ENCODE results near the gene CCNYL1. TPM values are rescaled to one million over a fixed set of nuclear protein-coding genes. Genes with fewer than 3 reads are reported as not detected.

Gene CCNYL1
- total RNA-seq, 4 donors from 2014 or later, result 30.0 to 99.5 (median 31.7) TPM

DNA sequence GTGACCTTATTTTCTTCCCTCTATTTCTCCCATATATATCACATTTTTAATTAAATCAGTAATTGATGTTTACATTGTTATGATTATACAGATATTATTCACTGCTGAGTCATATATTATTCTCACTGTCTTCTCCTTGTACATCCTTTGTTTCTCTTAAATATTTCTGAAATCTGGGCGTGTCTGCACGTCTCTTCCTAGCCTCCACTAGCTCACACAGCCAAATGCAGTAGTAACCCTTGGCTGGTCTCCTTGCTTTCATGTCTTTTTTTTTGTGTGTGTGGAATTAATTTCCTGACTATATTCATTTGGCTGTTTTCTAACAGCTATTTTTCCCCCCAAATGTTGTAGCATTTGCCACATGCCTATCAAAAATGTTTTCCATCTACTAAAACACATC is 15.8 kb downstream of the CCNYL1 start:
- no peaks in the 10 kb centered on the region for H3K4me1 ChIP-seq
- H3K27ac ChIP-seq, result no peak overlapping the region
- in situ Hi-C loops (cut with MboI; ENCODE audit: low pct_ligation_motif_present in 1 of 4, low pct_unique_long_range_greater_than_20kb in 1 of 4, low sequenced_read_pairs in 3 of 4) (loop anchor here in 2 of 4 donors (25.0 kb wide), 2 partner anchors 190 to 310 kb away; partner anchors contain the start of genes CREB1 (in 1 of the 2) and PLEKHM3 (in 1 of the 2)), intact Hi-C loops (cut with DNase I; ENCODE audit: low total_unique reads) (no loop called here)
- peaks cover 0 to 5% (median 0%) of the 10 kb centered on the region in 4 donors for H3K36me3 ChIP-seq
- DNase-seq, result no peak
- TF ChIP-seq EP300 (IDR thresholded peaks at IDR 0.05; ENCODE audit: low read depth) (no peak), POLR2AphosphoS5 (IDR thresholded peaks at IDR 0.05) (no peak), POLR2A (IDR thresholded peaks at IDR 0.05) (no peak)
- no peaks in the 10 kb centered on the region for H3K27me3 ChIP-seq
- 57 to 76% methylated on average over 2 of the region's 2 CpGs for WGBS, 2 donors (ENCODE audit: low coverage in 1 of 2)
- no peaks in the 10 kb centered on the region for H3K9me3 ChIP-seq
- no peak overlapping the region for H3K4me3 ChIP-seq

DNA sequence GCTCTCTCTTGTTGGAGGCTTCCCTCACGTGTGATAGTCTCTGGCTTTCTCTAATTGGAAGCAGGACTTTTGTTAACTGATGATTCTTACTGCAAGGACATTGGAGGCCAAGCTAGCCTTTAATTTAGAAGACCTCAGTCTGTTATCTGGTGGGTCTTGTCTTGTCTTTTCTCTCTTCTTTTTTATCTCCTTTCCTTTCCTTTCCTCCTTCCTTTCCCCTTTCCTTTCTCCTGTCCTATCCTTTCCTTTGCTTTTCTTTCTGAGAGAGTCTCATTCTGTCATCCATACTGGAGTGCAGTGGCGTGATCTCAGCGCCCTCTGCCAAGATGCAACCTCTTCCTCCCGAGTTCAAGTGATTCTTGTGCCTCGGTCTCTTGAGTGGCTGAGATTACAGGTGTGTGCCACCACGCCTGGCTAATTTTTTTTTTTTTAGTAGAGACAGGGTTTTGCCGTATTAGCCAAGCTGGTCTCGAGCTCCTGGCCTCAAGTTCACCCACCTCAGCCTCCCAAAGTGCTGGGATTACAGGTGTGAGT is 18.1 kb downstream of the CCNYL1 start:
- no peak overlapping the region for H3K27ac ChIP-seq
- 82 to 95% methylated on average over 1 to 8 of the region's 8 CpGs for WGBS, 2 donors (ENCODE audit: low coverage in 1 of 2)
- intact Hi-C loops (cut with DNase I; ENCODE audit: low total_unique reads), result no loop called here

DNA sequence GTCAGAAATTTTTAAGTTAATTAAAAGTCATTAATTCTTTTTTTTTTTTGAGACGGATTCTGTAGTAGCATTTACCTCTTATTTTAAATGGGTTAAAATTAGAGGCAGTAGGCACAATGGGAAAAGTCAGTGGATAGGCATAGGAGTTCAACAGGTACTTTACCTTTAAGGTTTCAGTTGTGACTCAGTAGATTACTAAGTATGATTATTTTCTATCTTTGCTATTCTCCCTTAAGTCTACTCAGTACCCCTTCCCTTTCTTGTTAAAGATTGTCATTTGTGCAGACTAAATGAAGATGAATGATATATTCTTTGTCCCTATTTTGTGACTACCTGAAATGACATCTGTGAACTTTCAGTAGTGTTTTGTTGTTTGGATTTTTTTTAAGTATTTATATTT is 19.7 kb downstream of the CCNYL1 start:
- TF ChIP-seq POLR2AphosphoS5 (IDR thresholded peaks at IDR 0.05), result no peak
- TF ChIP-seq, protein P1, sequence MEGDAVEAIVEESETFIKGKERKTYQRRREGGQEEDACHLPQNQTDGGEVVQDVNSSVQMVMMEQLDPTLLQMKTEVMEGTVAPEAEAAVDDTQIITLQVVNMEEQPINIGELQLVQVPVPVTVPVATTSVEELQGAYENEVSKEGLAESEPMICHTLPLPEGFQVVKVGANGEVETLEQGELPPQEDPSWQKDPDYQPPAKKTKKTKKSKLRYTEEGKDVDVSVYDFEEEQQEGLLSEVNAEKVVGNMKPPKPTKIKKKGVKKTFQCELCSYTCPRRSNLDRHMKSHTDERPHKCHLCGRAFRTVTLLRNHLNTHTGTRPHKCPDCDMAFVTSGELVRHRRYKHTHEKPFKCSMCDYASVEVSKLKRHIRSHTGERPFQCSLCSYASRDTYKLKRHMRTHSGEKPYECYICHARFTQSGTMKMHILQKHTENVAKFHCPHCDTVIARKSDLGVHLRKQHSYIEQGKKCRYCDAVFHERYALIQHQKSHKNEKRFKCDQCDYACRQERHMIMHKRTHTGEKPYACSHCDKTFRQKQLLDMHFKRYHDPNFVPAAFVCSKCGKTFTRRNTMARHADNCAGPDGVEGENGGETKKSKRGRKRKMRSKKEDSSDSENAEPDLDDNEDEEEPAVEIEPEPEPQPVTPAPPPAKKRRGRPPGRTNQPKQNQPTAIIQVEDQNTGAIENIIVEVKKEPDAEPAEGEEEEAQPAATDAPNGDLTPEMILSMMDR (IDR thresholded peaks at IDR 0.05), result no peak
- TF ChIP-seq POLR2A (IDR thresholded peaks at IDR 0.05), result no peak
- TF ChIP-seq EP300 (IDR thresholded peaks at IDR 0.05; ENCODE audit: low read depth), result no peak
- Histone ChIP-seq H3K4me1 (peaks cover 0 to 18% (median 9%) of the 10 kb centered on the region in 4 donors), H3K27me3 (no peaks in the 10 kb centered on the region), H3K27ac (no peak overlapping the region), H3K9me3 (no peaks in the 10 kb centered on the region), H3K36me3 (peaks cover 0 to 5% (median 0%) of the 10 kb centered on the region in 4 donors), H3K4me3 (no peak overlapping the region)
- DNase-seq, result no peak
- intact Hi-C loops (cut with DNase I; ENCODE audit: low total_unique reads) (no loop called here), in situ Hi-C loops (cut with MboI; ENCODE audit: low pct_ligation_motif_present in 1 of 4, low pct_unique_long_range_greater_than_20kb in 1 of 4, low sequenced_read_pairs in 3 of 4) (loop anchor here in 2 of 4 donors (25.0 kb wide), 2 partner anchors 194 to 306 kb away; partner anchors contain the start of genes CREB1 (in 1 of the 2) and PLEKHM3 (in 1 of the 2))
- WGBS, 2 donors (ENCODE audit: low coverage in 1 of 2), result 80 to 91% methylated on average over 1 of the region's 1 CpG

More for the DNA sequence above, 18.1 kb downstream of the CCNYL1 start:
- DNase-seq, result no peak
- TF ChIP-seq POLR2A (IDR thresholded peaks at IDR 0.05), result no peak
- TF ChIP-seq POLR2AphosphoS5 (IDR thresholded peaks at IDR 0.05), result no peak
- no peak for TF ChIP-seq EP300 (IDR thresholded peaks at IDR 0.05; ENCODE audit: low read depth)
- TF ChIP-seq, protein P1 (IDR thresholded peaks at IDR 0.05), result no peak
- in situ Hi-C loops (cut with MboI; ENCODE audit: low pct_ligation_motif_present in 1 of 4, low pct_unique_long_range_greater_than_20kb in 1 of 4, low sequenced_read_pairs in 3 of 4), result loop anchor here in 2 of 4 donors (25.0 kb wide), 2 partner anchors 192 to 308 kb away; partner anchors contain the start of genes CREB1 (in 1 of the 2) and PLEKHM3 (in 1 of the 2)
- peaks cover 0 to 10% (median 6%) of the 10 kb centered on the region in 4 donors for H3K4me1 ChIP-seq
- no peak overlapping the region for H3K4me3 ChIP-seq
- H3K9me3 ChIP-seq, result no peaks in the 10 kb centered on the region
- H3K36me3 ChIP-seq, result peaks cover 0 to 5% (median 0%) of the 10 kb centered on the region in 4 donors
- H3K27me3 ChIP-seq, result no peaks in the 10 kb centered on the region

DNA sequence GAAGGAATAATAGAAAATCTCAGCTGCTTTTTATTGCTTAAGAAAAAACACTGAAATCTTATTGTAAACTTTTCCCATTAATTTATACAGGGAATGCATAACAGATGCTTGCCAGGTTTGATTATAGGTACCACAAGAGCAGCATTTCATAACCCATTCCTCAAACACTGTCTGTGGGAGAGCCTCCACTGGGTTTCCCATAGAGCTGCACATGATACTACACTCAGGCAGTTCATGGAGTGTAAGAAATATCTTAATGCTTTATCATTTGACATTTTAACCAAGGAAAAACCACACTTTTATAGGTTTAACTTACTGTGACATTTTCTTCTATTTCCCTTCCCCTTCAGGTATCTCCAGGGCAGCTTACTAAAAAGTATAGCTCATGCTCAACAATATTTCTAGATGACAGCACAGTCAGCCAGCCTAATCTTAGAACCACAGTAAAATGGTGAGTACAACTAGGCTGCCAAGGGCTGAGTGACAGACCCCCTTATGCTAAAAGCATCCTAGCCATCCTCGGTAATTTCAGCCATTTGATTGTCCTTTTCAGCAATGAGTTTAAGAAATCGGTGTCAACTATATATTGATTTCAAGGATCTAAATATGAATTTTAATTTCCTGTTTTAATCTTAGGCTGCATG is 22.3 kb downstream of the CCNYL1 start:
- WGBS, 2 donors (ENCODE audit: low coverage in 1 of 2), result 66 to 76% methylated on average over 2 of the region's 2 CpGs
- DNase-seq, result no peak
- Histone ChIP-seq H3K9me3 (no peaks in the 10 kb centered on the region), H3K4me1 (peaks cover 0 to 18% (median 9%) of the 10 kb centered on the region in 4 donors), H3K4me3 (no peak overlapping the region), H3K27me3 (no peaks in the 10 kb centered on the region), H3K27ac (peak overlapping the region in 1 of 4 donors; percentile 3), H3K36me3 (peaks cover 0 to 5% (median 0%) of the 10 kb centered on the region in 4 donors)
- in situ Hi-C loops (cut with MboI; ENCODE audit: low pct_ligation_motif_present in 1 of 4, low pct_unique_long_range_greater_than_20kb in 1 of 4, low sequenced_read_pairs in 3 of 4) (loop anchor here in 2 of 4 donors (25.0 kb wide), 2 partner anchors 196 to 304 kb away; partner anchors contain the start of genes CREB1 (in 1 of the 2) and PLEKHM3 (in 1 of the 2)), intact Hi-C loops (cut with DNase I; ENCODE audit: low total_unique reads) (no loop called here)
- TF ChIP-seq POLR2AphosphoS5 (IDR thresholded peaks at IDR 0.05), result no peak
- TF ChIP-seq POLR2A (IDR thresholded peaks at IDR 0.05), result no peak
- TF ChIP-seq, protein P1 (IDR thresholded peaks at IDR 0.05), result no peak

Data from transverse colon (tissue), 4 donors.